ENCODE measurements around the gene PTPRK.

The PTPRK gene

GRCh38 chr6:128144320-128144719 lies 376.1 kb downstream of the PTPRK start:
- Histone ChIP-seq H3K4me2 (ENCODE audit: low read length, poor library complexity, severe bottlenecking) (no peak overlapping the region), H3K14ac (ENCODE audit: low read length in 2 of 2) (no peak overlapping the region), H3K27me3 (ENCODE audit: control insufficient read depth in 1 of 2, insufficient read depth in 1 of 2, low read length in 2 of 2) (no peaks in the 10 kb centered on the region), H3K4ac (ENCODE audit: low read depth in 1 of 2, low read length in 2 of 2) (no peak overlapping the region), H3K4me3 (ENCODE audit: insufficient read depth in 1 of 2, low read depth in 1 of 2, low read length in 2 of 2) (no peak overlapping the region), H2BK120ac (ENCODE audit: low read depth, low read length) (no peak overlapping the region), H3K9ac (ENCODE audit: low read length) (no peak overlapping the region), H2BK12ac (ENCODE audit: low read length in 2 of 2) (no peak overlapping the region), H3K18ac (ENCODE audit: low read depth in 1 of 2, low read length in 2 of 2) (no peak overlapping the region), H3K79me1 (replicated peaks; ENCODE audit: low read length, poor library complexity, severe bottlenecking) (peaks cover 3% of the 10 kb centered on the region), H4K8ac (ENCODE audit: low read length) (no peak overlapping the region), H2BK5ac (ENCODE audit: low read depth, low read length, poor library complexity, severe bottlenecking) (no peak overlapping the region), H3K4me1 (ENCODE audit: control insufficient read depth, insufficient read depth, low read depth, low read length) (no peaks in the 10 kb centered on the region), H2AK5ac (ENCODE audit: low read length, severe bottlenecking) (no peak overlapping the region), H3K23ac (ENCODE audit: low read length in 2 of 2) (no peak overlapping the region), H2BK15ac (ENCODE audit: low read depth, poor library complexity, severe bottlenecking) (no peak overlapping the region), H2AFZ (ENCODE audit: low read depth, low read length) (no peak overlapping the region), H3K36me3 (ENCODE audit: control insufficient read depth in 1 of 2, insufficient read depth in 2 of 2, low read depth in 1 of 2, low read length in 2 of 2) (no peaks in the 10 kb centered on the region), H3K9me3 (ENCODE audit: control insufficient read depth, low read length) (no peaks in the 10 kb centered on the region), H4K91ac (ENCODE audit: low read length) (no peak overlapping the region), H3K27ac (ENCODE audit: low read length, poor library complexity, severe bottlenecking) (no peak overlapping the region)
- 88% methylated on average over 1 of the region's 1 CpG for WGBS
- DNase-seq: no peak

- Histone ChIP-seq H3K9me3 (ENCODE audit: control insufficient read depth, low read length) (no peaks in the 10 kb centered on the region), H3K27me3 (ENCODE audit: control insufficient read depth in 1 of 2, insufficient read depth in 1 of 2, low read length in 2 of 2) (no peaks in the 10 kb centered on the region), H3K14ac (ENCODE audit: low read length in 2 of 2) (no peak overlapping the region), H2AFZ (ENCODE audit: low read depth, low read length) (no peak overlapping the region), H4K8ac (ENCODE audit: low read length) (no peak overlapping the region), H2BK120ac (ENCODE audit: low read depth, low read length) (no peak overlapping the region), H3K27ac (ENCODE audit: low read length, poor library complexity, severe bottlenecking) (no peak overlapping the region), H3K4me2 (ENCODE audit: low read length, poor library complexity, severe bottlenecking) (no peak overlapping the region), H2BK5ac (ENCODE audit: low read depth, low read length, poor library complexity, severe bottlenecking) (no peak overlapping the region), H3K23ac (ENCODE audit: low read length in 2 of 2) (no peak overlapping the region), H3K4ac (ENCODE audit: low read depth in 1 of 2, low read length in 2 of 2) (no peak overlapping the region), H3K79me1 (replicated peaks; ENCODE audit: low read length, poor library complexity, severe bottlenecking) (peaks cover 5% of the 10 kb centered on the region), H3K4me1 (ENCODE audit: control insufficient read depth, insufficient read depth, low read depth, low read length) (no peaks in the 10 kb centered on the region), H2BK15ac (ENCODE audit: low read depth, poor library complexity, severe bottlenecking) (no peak overlapping the region), H3K18ac (ENCODE audit: low read depth in 1 of 2, low read length in 2 of 2) (no peak overlapping the region), H3K4me3 (ENCODE audit: insufficient read depth in 1 of 2, low read depth in 1 of 2, low read length in 2 of 2) (no peak overlapping the region), H2BK12ac (ENCODE audit: low read length in 2 of 2) (no peak overlapping the region), H2AK5ac (ENCODE audit: low read length, severe bottlenecking) (no peak overlapping the region), H3K9ac (ENCODE audit: low read length) (no peak overlapping the region), H4K91ac (ENCODE audit: low read length) (no peak overlapping the region), H3K36me3 (ENCODE audit: control insufficient read depth in 1 of 2, insufficient read depth in 2 of 2, low read depth in 1 of 2, low read length in 2 of 2) (no peaks in the 10 kb centered on the region)
- no peak for DNase-seq
These were observed 378.5 kb downstream of the PTPRK start for GRCh38 chr6:128141932-128142331.

DNA sequence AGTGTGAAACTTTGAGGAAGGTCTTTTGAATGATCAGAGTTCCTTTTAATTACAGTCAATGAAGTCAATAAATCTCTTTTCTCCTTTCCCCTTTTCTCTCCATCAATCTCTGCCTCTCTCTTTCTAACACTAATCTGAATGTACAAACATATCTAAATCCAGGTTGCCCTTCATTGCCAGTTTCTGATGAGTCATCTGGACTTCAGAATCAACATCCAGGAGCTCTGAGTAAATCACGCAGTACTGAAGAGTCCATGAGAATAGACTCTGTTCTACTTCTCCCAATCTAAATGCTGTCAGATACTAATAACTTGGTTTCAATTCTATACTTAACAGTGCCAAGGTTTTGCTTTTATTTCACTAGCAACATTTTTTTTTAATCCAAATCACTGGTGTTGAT lies 380.9 kb downstream of the PTPRK start:
- no peak overlapping the region for H2BK15ac ChIP-seq (ENCODE audit: low read depth, poor library complexity, severe bottlenecking)
- H2AFZ ChIP-seq (ENCODE audit: low read depth, low read length): no peak overlapping the region
- H3K4ac ChIP-seq (ENCODE audit: low read depth in 1 of 2, low read length in 2 of 2): no peak overlapping the region
- H4K8ac ChIP-seq (ENCODE audit: low read length): no peak overlapping the region
- H2BK120ac ChIP-seq (ENCODE audit: low read depth, low read length): no peak overlapping the region
- H2BK12ac ChIP-seq (ENCODE audit: low read length in 2 of 2): no peak overlapping the region
- no peak overlapping the region for H3K23ac ChIP-seq (ENCODE audit: low read length in 2 of 2)
- no peak overlapping the region for H3K14ac ChIP-seq (ENCODE audit: low read length in 2 of 2)
- no peak overlapping the region for H2AK5ac ChIP-seq (ENCODE audit: low read length, severe bottlenecking)
- H3K4me2 ChIP-seq (ENCODE audit: low read length, poor library complexity, severe bottlenecking): no peak overlapping the region
- H3K9me3 ChIP-seq (ENCODE audit: control insufficient read depth, low read length): no peaks in the 10 kb centered on the region
- no peak overlapping the region for H3K18ac ChIP-seq (ENCODE audit: low read depth in 1 of 2, low read length in 2 of 2)
- H3K9ac ChIP-seq (ENCODE audit: low read length): no peak overlapping the region
- H3K36me3 ChIP-seq (ENCODE audit: control insufficient read depth in 1 of 2, insufficient read depth in 2 of 2, low read depth in 1 of 2, low read length in 2 of 2): no peaks in the 10 kb centered on the region
- no peaks in the 10 kb centered on the region for H3K4me1 ChIP-seq (ENCODE audit: control insufficient read depth, insufficient read depth, low read depth, low read length)
- WGBS: 84% methylated on average over 1 of the region's 1 CpG
- H3K79me1 ChIP-seq (replicated peaks; ENCODE audit: low read length, poor library complexity, severe bottlenecking): peaks cover 12% of the 10 kb centered on the region
- no peak overlapping the region for H3K4me3 ChIP-seq (ENCODE audit: insufficient read depth in 1 of 2, low read depth in 1 of 2, low read length in 2 of 2)
- no peak overlapping the region for H3K27ac ChIP-seq (ENCODE audit: low read length, poor library complexity, severe bottlenecking)
- H2BK5ac ChIP-seq (ENCODE audit: low read depth, low read length, poor library complexity, severe bottlenecking): no peak overlapping the region
- H4K91ac ChIP-seq (ENCODE audit: low read length): no peak overlapping the region
- H3K27me3 ChIP-seq (ENCODE audit: control insufficient read depth in 1 of 2, insufficient read depth in 1 of 2, low read length in 2 of 2): no peaks in the 10 kb centered on the region
- DNase-seq: peak; percentile 48

DNA sequence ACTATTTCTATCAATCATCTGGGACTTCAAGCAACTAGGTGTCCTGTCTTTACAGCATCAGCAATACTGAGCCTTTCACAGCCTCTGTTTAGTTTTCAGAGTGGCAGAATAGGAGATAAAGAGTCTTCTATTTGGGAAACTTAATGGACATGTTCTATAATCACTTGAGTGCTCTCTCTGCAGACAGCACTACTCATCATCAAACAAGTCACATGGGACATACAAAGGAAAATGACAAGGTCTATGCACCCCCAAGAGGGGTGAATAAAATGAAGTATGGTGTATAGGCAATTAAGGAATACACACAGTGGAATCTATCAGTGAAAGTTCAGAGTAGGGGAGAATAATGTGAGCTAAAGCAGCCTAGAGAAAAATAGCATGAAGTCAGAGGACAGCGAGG lies 381.7 kb downstream of the PTPRK start:
- Histone ChIP-seq H2AFZ (ENCODE audit: low read depth, low read length) (no peak overlapping the region), H3K27me3 (ENCODE audit: control insufficient read depth in 1 of 2, insufficient read depth in 1 of 2, low read length in 2 of 2) (no peaks in the 10 kb centered on the region), H4K91ac (ENCODE audit: low read length) (no peak overlapping the region), H3K27ac (ENCODE audit: low read length, poor library complexity, severe bottlenecking) (no peak overlapping the region), H3K18ac (ENCODE audit: low read depth in 1 of 2, low read length in 2 of 2) (no peak overlapping the region), H3K4me1 (ENCODE audit: control insufficient read depth, insufficient read depth, low read depth, low read length) (no peaks in the 10 kb centered on the region), H3K23ac (ENCODE audit: low read length in 2 of 2) (no peak overlapping the region), H2BK120ac (ENCODE audit: low read depth, low read length) (no peak overlapping the region), H2BK5ac (ENCODE audit: low read depth, low read length, poor library complexity, severe bottlenecking) (no peak overlapping the region), H3K9me3 (ENCODE audit: control insufficient read depth, low read length) (no peaks in the 10 kb centered on the region), H3K14ac (ENCODE audit: low read length in 2 of 2) (no peak overlapping the region), H4K8ac (ENCODE audit: low read length) (no peak overlapping the region), H2BK15ac (ENCODE audit: low read depth, poor library complexity, severe bottlenecking) (no peak overlapping the region), H3K9ac (ENCODE audit: low read length) (no peak overlapping the region), H2BK12ac (ENCODE audit: low read length in 2 of 2) (no peak overlapping the region), H3K4ac (ENCODE audit: low read depth in 1 of 2, low read length in 2 of 2) (no peak overlapping the region), H3K79me1 (replicated peaks; ENCODE audit: low read length, poor library complexity, severe bottlenecking) (peaks cover 14% of the 10 kb centered on the region), H3K4me2 (ENCODE audit: low read length, poor library complexity, severe bottlenecking) (no peak overlapping the region), H2AK5ac (ENCODE audit: low read length, severe bottlenecking) (no peak overlapping the region), H3K4me3 (ENCODE audit: insufficient read depth in 1 of 2, low read depth in 1 of 2, low read length in 2 of 2) (no peak overlapping the region), H3K36me3 (ENCODE audit: control insufficient read depth in 1 of 2, insufficient read depth in 2 of 2, low read depth in 1 of 2, low read length in 2 of 2) (no peaks in the 10 kb centered on the region)
- WGBS: 97% methylated on average over 1 of the region's 1 CpG
- DNase-seq: no peak
